NCI-H1436 (cell line): ENCODE data around the gene NTN5.

Experiments
- DNase-seq: peaks from one replicate; lab custom pipeline; 2025; lab: John Stamatoyannopoulos, UW

Gene NTN5

GRCh38 chr19:48614436-48615230 is 58.2 kb downstream of the NTN5 start, which contains the start of gene FAM83E:
FAM83E (minus strand) TSS chr19:48615076; CDS start chr19:48613372, 1,704 bp downstream.
- DNase-seq = peak; percentile 53

GRCh38 chr19:48613852-48614435 is 58.9 kb downstream of the NTN5 start:
- no peak for DNase-seq

- no peak for DNase-seq
These were observed 59.6 kb downstream of the NTN5 start for GRCh38 chr19:48613024-48613851.

GRCh38 chr19:48611872-48612271 is 60.9 kb downstream of the NTN5 start:
- DNase-seq = no peak
